Lower lobe of right lung (tissue), 2 donors: ENCODE data around the gene RPN1. TPM values are rescaled to one million over a fixed set of nuclear protein-coding genes. Genes with fewer than 3 reads are reported as not detected.
"Not testable (repeated sequence)": the region's sequence is repeated elsewhere in the genome, so short reads cannot be mapped to it uniquely, and the experiment has no call there.

Experiments
- ATAC-seq, 2 donors: fragments of 200-7000 bp; cut with Tn5 transposase; one replicate each; pipeline ENCODE4 v1.9.1; 2020 to 2022; ENCODE audit warnings: mild to moderate bottlenecking in 2 of 2, moderate library complexity in 2 of 2
- DNase-seq: peaks from one replicate; pipeline ENCODE4 v3.0.0-alpha.2; 2020
- H3K27ac ChIP-seq: fragments of 200-600 bp; one replicate; pipeline ENCODE4 v1.8.0; 2022
- H3K27me3 ChIP-seq: fragments of 200-600 bp; one replicate; pipeline ENCODE4 v1.8.0; 2022; ENCODE audit warnings: low read depth
- H3K36me3 ChIP-seq: fragments of 200-600 bp; one replicate; pipeline ENCODE4 v1.8.0; 2022; ENCODE audit warnings: mild to moderate bottlenecking
- H3K4me1 ChIP-seq: fragments of 200-600 bp; one replicate; pipeline ENCODE4 v1.8.0; 2022
- H3K4me3 ChIP-seq: fragments of 200-600 bp; one replicate; pipeline ENCODE4 v1.8.0; 2022; ENCODE audit warnings: mild to moderate bottlenecking
- H3K9me3 ChIP-seq: fragments of 200-600 bp; one replicate; pipeline ENCODE4 v1.8.0; 2022
- CTCF ChIP-seq: fragments of 200-600 bp; IDR thresholded peaks from one replicate; pipeline ENCODE4 v1.8.0; 2022; ENCODE audit warnings: antibody characterized with exemption, mild to moderate bottlenecking
- intact Hi-C: fragments of 100-400 bp; cut with DNase I; formaldehyde crosslinking; loops from one replicate; pipeline ENCODE4 v1.11.0; 2022
- total RNA-seq: library from RNA; stranded (reverse); fragmentation: NEBNext Ultra II Directional; extraction: Animal tissue kit (Norgen Biotek cat#: 25700); gene quantifications from one replicate; pipeline ENCODE4 v1.2.1, GENCODE V29; 2021
- donor health status: DM: no; HTN: yes; CAD: no; lungs with severe emphysema.

Gene RPN1
- total RNA-seq, 1 donor from 2014 or later = 198 TPM

GRCh38 chr3:128587391-128587790, 63.2 kb downstream of the RPN1 start:
- no peak for TF ChIP-seq CTCF
- H3K27me3 ChIP-seq = no peaks in the 10 kb centered on the region
- H3K27ac ChIP-seq = no peak overlapping the region
- DNase-seq (no peak), ATAC-seq (no peak)
- no peaks in the 10 kb centered on the region for H3K4me1 ChIP-seq
- H3K36me3 ChIP-seq = no peaks in the 10 kb centered on the region
- H3K4me3 ChIP-seq = no peak overlapping the region
- intact Hi-C loops = no loop called here
- H3K9me3 ChIP-seq = no peaks in the 10 kb centered on the region

- DNase-seq, H3K27ac ChIP-seq, H3K27me3 ChIP-seq, H3K36me3 ChIP-seq, H3K4me3 ChIP-seq, intact Hi-C loops, H3K9me3 ChIP-seq, H3K4me1 ChIP-seq, ATAC-seq: not testable (repeated sequence)
These were observed 63.7 kb downstream of the RPN1 start for GRCh38 chr3:128586932-128587331.

- H3K36me3 ChIP-seq, H3K9me3 ChIP-seq, intact Hi-C loops, H3K27me3 ChIP-seq, ATAC-seq, DNase-seq, H3K4me3 ChIP-seq, H3K4me1 ChIP-seq, H3K27ac ChIP-seq: not testable (repeated sequence)
These were observed 64.2 kb downstream of the RPN1 start for GRCh38 chr3:128586391-128586790.

- H3K27me3 ChIP-seq = no peaks in the 10 kb centered on the region
- H3K4me3 ChIP-seq = no peak overlapping the region
- no peaks in the 10 kb centered on the region for H3K36me3 ChIP-seq
- intact Hi-C loops = no loop called here
- no peak for DNase-seq
- H3K9me3 ChIP-seq = no peaks in the 10 kb centered on the region
- no peak overlapping the region for H3K27ac ChIP-seq
- no peak for TF ChIP-seq CTCF
- ATAC-seq = no peak
- no peaks in the 10 kb centered on the region for H3K4me1 ChIP-seq
These were observed 64.6 kb downstream of the RPN1 start for GRCh38 chr3:128585974-128586373.

- Histone ChIP-seq H3K9me3 (no peaks in the 10 kb centered on the region), H3K36me3 (no peaks in the 10 kb centered on the region), H3K27me3 (no peaks in the 10 kb centered on the region), H3K4me3 (no peak overlapping the region), H3K4me1 (no peaks in the 10 kb centered on the region), H3K27ac (no peak overlapping the region)
- no peak for TF ChIP-seq CTCF
- DNase-seq = no peak
- intact Hi-C loops = no loop called here
- no peak for ATAC-seq
These were observed 65.4 kb downstream of the RPN1 start for GRCh38 chr3:128585189-128585588.

GRCh38 chr3:128584412-128585020, 66.1 kb downstream of the RPN1 start:
- intact Hi-C loops = no loop called here
- Histone ChIP-seq H3K27me3 (no peaks in the 10 kb centered on the region), H3K36me3 (no peaks in the 10 kb centered on the region), H3K27ac (no peak overlapping the region), H3K4me1 (no peaks in the 10 kb centered on the region), H3K4me3 (no peak overlapping the region), H3K9me3 (peaks cover 4% of the 10 kb centered on the region)
- ATAC-seq (peak; percentile 91 to 94), DNase-seq (peak; percentile 79)
- TF ChIP-seq CTCF = peak; percentile 72

- H3K4me3 ChIP-seq = no peak overlapping the region
- intact Hi-C loops = no loop called here
- no peaks in the 10 kb centered on the region for H3K27me3 ChIP-seq
- DNase-seq (no peak), ATAC-seq (no peak)
- no peaks in the 10 kb centered on the region for H3K36me3 ChIP-seq
- H3K27ac ChIP-seq = no peak overlapping the region
- H3K4me1 ChIP-seq = no peaks in the 10 kb centered on the region
- TF ChIP-seq CTCF = no peak
- H3K9me3 ChIP-seq = peaks cover 4% of the 10 kb centered on the region
These were observed 69.1 kb downstream of the RPN1 start for GRCh38 chr3:128581566-128581965.
